ENCODE results near the gene HGD. TPM values are rescaled to one million over a fixed set of nuclear protein-coding genes. Genes with fewer than 3 reads are reported as not detected.
A peak's percentile ranks its signal among the peaks of the same experiment; 100 is the strongest.
"Not testable (repeated sequence)": the region's sequence is repeated elsewhere in the genome, so short reads cannot be mapped to it uniquely, and the experiment has no call there.

HGD gene
- total RNA-seq = 27.3 and 91.5 TPM in 2 replicates

- peak; percentile 99 for DNase-seq (ENCODE audit: low read depth)
Observed at GRCh38 chr3:120682095-120682681, at the start of gene HGD. Gene HGD (minus strand): TSS chr3:120682239. CDS start chr3:120682111, 128 bp downstream.

GRCh38 chr3:120730576-120731542 lies 48.8 kb upstream of the HGD start:
- DNase-seq (ENCODE audit: low read depth) = no peak

DNA sequence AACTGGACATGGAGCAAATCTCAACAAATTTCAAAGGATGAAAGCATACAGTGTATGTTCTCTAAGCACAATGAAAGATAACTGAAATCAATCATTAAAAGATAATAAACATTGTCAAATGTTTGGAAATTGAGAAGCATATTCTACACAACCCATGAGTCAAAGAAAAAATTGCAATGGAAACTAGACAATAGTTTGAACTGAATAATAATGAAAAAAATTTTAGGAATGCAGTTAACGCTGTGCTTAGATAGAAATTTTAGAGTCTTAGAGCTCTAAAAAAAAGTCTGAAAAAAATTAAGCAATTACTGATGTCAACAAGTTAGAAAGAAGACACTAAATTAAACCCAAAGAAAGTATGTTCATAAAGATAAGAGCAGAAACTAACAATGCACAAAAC lies 44.8 kb upstream of the HGD start:
- no peak for DNase-seq (ENCODE audit: low read depth)

DNA sequence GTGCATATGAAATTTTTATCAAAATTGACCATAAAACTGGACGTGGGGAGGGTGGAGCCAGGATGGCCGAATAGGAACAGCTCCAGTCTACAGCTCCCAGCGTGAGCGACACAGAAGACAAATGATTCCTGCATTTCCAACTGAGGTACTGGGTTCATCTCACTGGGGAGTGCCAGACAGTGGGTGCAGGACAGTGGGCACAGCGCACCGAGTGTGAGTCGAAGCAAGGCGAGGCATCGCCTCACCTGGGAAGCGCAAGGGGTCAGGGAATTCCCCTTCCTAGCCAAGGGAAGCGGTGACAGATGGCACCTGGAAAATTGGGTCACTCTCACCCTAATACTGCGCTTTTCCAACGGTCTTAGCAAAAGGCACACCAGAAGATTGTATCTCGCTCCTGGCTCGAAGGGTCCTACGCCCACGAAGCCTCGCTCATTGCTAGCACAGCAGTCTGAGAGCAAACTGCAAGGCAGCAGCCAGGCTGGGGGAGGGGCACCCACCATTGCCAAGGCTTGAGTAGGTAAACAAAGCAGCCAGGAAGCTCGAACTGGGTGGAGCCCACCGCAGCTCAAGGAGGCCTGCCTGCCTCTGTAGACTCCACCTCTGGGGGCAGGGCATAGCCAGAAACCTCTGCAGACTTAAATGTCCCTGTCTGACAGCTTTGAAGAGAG lies 37.3 kb upstream of the HGD start:
- DNase-seq (ENCODE audit: low read depth) = not testable (repeated sequence)

- no peak for DNase-seq (ENCODE audit: low read depth)
Observed at GRCh38 chr3:120713262-120713661, 31.2 kb upstream of the HGD start.

DNA sequence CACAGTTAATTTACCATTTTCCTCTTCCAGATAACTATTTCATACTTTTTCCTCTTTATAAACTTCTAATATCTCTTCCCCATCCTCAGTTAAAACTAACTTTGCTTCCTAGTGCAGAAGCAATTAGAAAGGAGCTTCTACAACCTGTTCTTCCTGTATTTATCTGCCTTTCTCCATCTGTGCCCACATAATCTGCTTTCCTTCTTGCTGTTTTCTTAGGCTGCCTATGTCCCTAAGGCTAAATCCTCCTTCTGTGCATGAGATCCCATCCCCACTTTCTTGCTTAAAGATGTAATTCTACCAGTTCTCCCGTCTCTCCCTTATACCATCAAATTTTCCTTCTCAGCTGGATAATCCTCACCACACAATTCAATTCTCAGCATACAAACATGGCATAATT lies 28.3 kb upstream of the HGD start:
- DNase-seq (ENCODE audit: low read depth) = no peak

GRCh38 chr3:120708408-120708807 lies 26.4 kb upstream of the HGD start:
- no peak for DNase-seq (ENCODE audit: low read depth)

- DNase-seq (ENCODE audit: low read depth) = no peak
Observed at GRCh38 chr3:120706950-120707349, 24.9 kb upstream of the HGD start.

- no peak for DNase-seq (ENCODE audit: low read depth)
Observed at GRCh38 chr3:120705884-120706582, 24.0 kb upstream of the HGD start.

- no peak for DNase-seq (ENCODE audit: low read depth)
Observed at GRCh38 chr3:120699333-120699732, 17.3 kb upstream of the HGD start.

GRCh38 chr3:120693439-120694171 lies 11.6 kb upstream of the HGD start:
- peak; percentile 94 for DNase-seq (ENCODE audit: low read depth)

GRCh38 chr3:120689395-120689794 lies 7.4 kb upstream of the HGD start:
- DNase-seq (ENCODE audit: low read depth) = no peak

- peak; percentile 51 for DNase-seq (ENCODE audit: low read depth)
Observed at GRCh38 chr3:120688121-120688520, 6.1 kb upstream of the HGD start.

DNA sequence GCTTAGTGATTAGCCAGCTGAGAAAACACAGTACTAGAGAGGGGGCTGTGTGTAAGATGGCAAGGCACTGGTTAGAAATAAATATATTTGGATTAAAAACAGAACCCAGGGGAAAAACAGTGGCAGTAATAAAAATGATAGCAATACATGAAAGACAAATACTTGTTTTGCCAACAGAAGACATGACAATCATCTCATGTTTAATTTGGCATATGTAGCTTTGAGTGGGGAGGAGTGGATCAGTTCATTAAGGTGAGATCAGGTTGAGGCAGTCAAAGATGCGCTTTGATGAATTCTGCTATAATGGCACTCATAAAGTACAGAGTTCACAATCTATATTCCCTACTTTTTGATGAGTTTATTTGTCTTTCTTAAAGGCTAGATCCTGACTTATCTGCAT lies 3.4 kb upstream of the HGD start:
- DNase-seq (ENCODE audit: low read depth) = no peak

GRCh38 chr3:120684896-120685295 lies 2.9 kb upstream of the HGD start:
- no peak for DNase-seq (ENCODE audit: low read depth)

DNA sequence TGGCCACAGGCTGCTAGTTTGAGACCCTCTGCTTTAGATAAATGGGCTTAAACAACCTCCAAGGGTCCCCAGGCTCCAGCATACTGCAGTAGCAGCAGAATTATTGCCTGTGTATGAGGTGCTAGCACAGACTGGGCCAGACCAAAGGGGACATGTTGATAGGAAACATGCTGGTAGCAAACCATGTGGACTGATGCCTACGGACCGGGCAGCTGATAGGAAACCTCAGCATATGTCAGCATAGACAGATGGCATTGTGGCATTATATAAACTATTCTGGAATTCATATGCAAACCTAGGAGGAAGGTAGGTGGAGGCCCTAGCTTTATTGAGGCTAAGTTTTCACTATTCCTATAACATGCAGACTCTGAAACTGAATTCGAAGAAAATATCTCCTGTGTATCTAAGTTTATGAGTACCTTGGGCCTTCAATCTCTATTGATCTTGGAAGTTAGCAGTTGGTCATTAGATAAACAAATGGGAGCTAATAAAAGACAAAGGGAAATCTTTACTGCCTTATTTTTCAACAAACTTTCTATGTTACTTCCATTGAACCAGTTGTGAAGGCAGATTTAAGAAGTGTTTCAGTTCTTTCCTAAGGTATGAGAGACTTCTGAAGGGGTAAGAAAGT lies 1.7 kb upstream of the HGD start:
- no peak for DNase-seq (ENCODE audit: low read depth)

DNA sequence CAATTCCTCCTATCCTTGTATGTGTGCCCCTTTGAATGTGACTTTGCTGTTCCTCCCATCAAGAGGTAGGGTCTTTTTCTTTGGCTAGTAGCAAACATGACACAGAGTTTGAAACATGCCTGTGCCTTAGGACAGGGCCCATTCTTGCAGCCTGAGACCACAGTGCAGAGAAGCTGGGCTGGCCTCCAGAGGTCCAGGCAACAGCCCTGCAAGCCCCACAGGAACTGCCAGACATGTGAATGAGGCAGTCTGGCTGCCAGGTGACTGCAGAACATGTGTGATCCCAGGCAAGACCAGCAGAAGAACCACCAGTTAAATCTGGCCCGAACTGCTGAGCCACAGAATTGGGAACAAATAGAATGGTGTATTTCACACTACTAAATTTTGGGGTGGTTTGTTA lies 1.2 kb upstream of the HGD start:
- peak; percentile 43 for DNase-seq (ENCODE audit: low read depth)

GRCh38 chr3:120681506-120682038 lies 467 bp downstream of the HGD start:
- peak; percentile 85 for DNase-seq (ENCODE audit: low read depth)

DNA sequence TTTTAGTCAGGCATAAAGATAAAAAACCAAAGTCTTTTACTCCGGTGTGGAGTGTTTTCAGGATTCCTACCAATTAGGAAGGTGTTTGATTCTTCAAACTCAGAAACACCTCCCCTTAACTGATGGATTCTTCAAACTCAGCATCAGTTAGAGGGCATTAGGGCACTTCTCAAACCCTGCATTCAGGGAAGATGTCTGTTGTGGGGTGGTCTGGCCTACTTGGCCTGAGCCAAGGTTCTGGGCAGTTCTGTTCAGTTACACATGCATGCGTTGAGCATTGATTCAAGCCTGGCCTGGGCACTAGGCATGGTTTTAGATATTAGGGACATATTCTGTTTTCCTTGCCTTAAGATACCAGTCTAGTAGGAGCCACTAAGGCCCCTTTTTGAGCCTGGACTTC lies 1.0 kb downstream of the HGD start:
- DNase-seq (ENCODE audit: low read depth) = no peak

DNA sequence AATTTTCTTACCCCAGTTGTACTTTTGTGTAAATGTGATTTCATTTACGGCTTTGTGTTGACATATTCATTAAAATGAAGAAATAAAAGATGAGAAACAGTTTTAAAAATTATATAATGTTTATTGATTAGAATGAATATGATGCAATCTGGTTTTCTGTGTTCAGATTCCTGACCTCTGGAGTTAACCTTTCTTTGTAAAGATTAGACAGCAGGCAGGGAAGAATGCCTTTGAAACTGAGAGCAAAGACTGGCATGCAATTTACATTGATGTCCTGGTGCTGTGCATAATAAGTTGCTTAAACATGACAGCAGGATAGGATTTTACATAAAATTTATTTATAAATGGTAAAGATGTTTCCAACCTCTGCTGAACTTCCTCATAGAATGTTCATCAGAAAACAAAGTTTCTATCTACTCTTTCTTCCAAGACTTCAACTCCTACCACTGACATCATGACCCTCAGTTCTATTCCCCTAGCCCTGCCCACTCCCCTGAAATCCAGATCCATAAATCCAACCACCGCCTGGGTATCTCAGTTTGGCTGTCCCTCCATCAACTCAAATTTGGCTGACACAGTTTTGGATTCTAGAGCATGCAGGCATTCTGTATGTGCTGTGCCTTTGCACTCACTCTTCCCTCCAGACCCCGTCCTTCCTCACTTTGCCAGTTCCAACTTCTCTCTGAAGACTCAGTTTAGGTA lies 1.7 kb downstream of the HGD start:
- peak; percentile 51 for DNase-seq (ENCODE audit: low read depth)
